Gastrocnemius medialis (tissue), 4 donors: ENCODE data around the gene SREBF2.

Experiments
- POLR2A ChIP-seq, 2 donors: fragments of 450-650 bp; IDR thresholded peaks; one replicate each; pipeline ENCODE4 v1.6.1; 2017; ENCODE audit warnings: antibody characterized with exemption in 2 of 2, mild to moderate bottlenecking in 2 of 2, moderate library complexity in 2 of 2
- TF ChIP-seq, protein P1 (sequence below), 5 experiments: fragments of 450-650 bp in 3 of 5; fragments of 200-600 bp in 2 of 5; sonication (generic) in 2 of 5; IDR thresholded peaks in 4 of 5; conservative IDR thresholded peaks in 1 of 5; 1 replicate in 4 of 5; 2 replicates in 1 of 5; pipeline ENCODE4 v1.5.1; 2016 to 2019; ENCODE audit warnings: antibody characterized with exemption in 5 of 5, mild to moderate bottlenecking in 3 of 5, moderate library complexity in 3 of 5

GRCh38 chr22:41911001-41911611, 78.2 kb downstream of the SREBF2 start:
- no peak for TF ChIP-seq POLR2A (IDR thresholded peaks at IDR 0.05)
- TF ChIP-seq, protein P1, sequence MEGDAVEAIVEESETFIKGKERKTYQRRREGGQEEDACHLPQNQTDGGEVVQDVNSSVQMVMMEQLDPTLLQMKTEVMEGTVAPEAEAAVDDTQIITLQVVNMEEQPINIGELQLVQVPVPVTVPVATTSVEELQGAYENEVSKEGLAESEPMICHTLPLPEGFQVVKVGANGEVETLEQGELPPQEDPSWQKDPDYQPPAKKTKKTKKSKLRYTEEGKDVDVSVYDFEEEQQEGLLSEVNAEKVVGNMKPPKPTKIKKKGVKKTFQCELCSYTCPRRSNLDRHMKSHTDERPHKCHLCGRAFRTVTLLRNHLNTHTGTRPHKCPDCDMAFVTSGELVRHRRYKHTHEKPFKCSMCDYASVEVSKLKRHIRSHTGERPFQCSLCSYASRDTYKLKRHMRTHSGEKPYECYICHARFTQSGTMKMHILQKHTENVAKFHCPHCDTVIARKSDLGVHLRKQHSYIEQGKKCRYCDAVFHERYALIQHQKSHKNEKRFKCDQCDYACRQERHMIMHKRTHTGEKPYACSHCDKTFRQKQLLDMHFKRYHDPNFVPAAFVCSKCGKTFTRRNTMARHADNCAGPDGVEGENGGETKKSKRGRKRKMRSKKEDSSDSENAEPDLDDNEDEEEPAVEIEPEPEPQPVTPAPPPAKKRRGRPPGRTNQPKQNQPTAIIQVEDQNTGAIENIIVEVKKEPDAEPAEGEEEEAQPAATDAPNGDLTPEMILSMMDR (IDR thresholded peaks at IDR 0.05 in 4 of 5, conservative IDR thresholded peaks at IDR 0.05 in 1 of 5), result no peak
